Naive thymus-derived CD4-positive, alpha-beta T cell (primary cell): ENCODE results near the gene FGG. TPM values are rescaled to one million over a fixed set of nuclear protein-coding genes. Genes with fewer than 3 reads are reported as not detected.

Experiments
- ATAC-seq: fragments of 150-1000 bp; cut with Tn5 transposase; 2 replicates; pipeline ENCODE4 v1.10.0; 2021; ENCODE audit warnings: mild to moderate bottlenecking, moderate library complexity
- CTCF ChIA-PET: fragments of 350-600 bp; sonication (Branson Sonifier 250); formaldehyde crosslinking; loops from one replicate; lab custom pipeline; 2021; ENCODE audit warnings: antibody characterized with exemption; lab: Charles Lee
- POLR2A ChIA-PET: fragments of 350-600 bp; sonication (Branson Sonifier 250); formaldehyde crosslinking; loops from one replicate; lab custom pipeline; 2021; ENCODE audit warnings: antibody characterized with exemption, inconsistent platforms; lab: Charles Lee
- DNase-seq, 9 donors: peaks; one replicate each; pipeline versions ENCODE4 v3.0.0 to v3.0.0-alpha.2; 2020 to 2022; ENCODE audit warnings: mixed read lengths in 1 of 9
- H3K27ac ChIP-seq: one replicate; pipeline ENCODE4 v1.7.0; 2013; ENCODE audit warnings: mild to moderate bottlenecking, low read depth, low read length, moderate library complexity
- H3K27me3 ChIP-seq, 2 donors: one replicate each; pipeline ENCODE4 v1.7.0; 2013; ENCODE audit warnings: low read length in 2 of 2, mild to moderate bottlenecking in 2 of 2, moderate library complexity in 2 of 2; ENCODE audit not compliant: control insufficient read depth in 2 of 2, insufficient read depth in 2 of 2
- H3K36me3 ChIP-seq, 3 experiments: 1 replicate in 2 of 3; 2 replicates in 1 of 3; pipeline ENCODE4 v1.7.0; 2013; ENCODE audit warnings: low read length in 3 of 3, mild to moderate bottlenecking in 3 of 3, moderate library complexity in 1 of 3; ENCODE audit not compliant: insufficient read depth in 3 of 3, control insufficient read depth in 2 of 3
- H3K4me1 ChIP-seq, 2 donors: one replicate each; pipeline ENCODE4 v1.7.0; 2013; ENCODE audit warnings: low read length in 2 of 2, mild to moderate bottlenecking in 2 of 2, moderate library complexity in 1 of 2; ENCODE audit not compliant: control insufficient read depth in 2 of 2, insufficient read depth in 2 of 2
- H3K4me3 ChIP-seq: 2 replicates; pipeline ENCODE4 v1.7.0; 2013; ENCODE audit warnings: mild to moderate bottlenecking, low read length
- H3K9me3 ChIP-seq, 3 experiments: 1 replicate in 2 of 3; 2 replicates in 1 of 3; pipeline ENCODE4 v1.7.0; 2013; ENCODE audit warnings: low read length in 3 of 3; ENCODE audit not compliant: control insufficient read depth in 2 of 3
- H3K27ac Mint-ChIP-seq, 9 donors: one replicate each; pipeline ENCODE4 v1.8.0; 2020 to 2022; ENCODE audit warnings: mixed read lengths in 9 of 9, mild to moderate bottlenecking in 8 of 9, moderate library complexity in 5 of 9, inconsistent platforms in 2 of 9
- H3K27me3 Mint-ChIP-seq, 5 donors: one replicate each; pipeline ENCODE4 v1.8.0; 2021 to 2022; ENCODE audit warnings: mixed read lengths in 5 of 5, mild to moderate bottlenecking in 1 of 5
- H3K36me3 Mint-ChIP-seq, 5 donors: one replicate each; pipeline ENCODE4 v1.8.0; 2020 to 2022; ENCODE audit warnings: mixed read lengths in 5 of 5, mild to moderate bottlenecking in 3 of 5, inconsistent platforms in 1 of 5
- H3K4me1 Mint-ChIP-seq, 7 donors: one replicate each; pipeline ENCODE4 v1.8.0; 2020 to 2022; ENCODE audit warnings: mixed read lengths in 7 of 7, mild to moderate bottlenecking in 3 of 7, inconsistent platforms in 1 of 7
- H3K4me3 Mint-ChIP-seq, 10 donors: one replicate each; pipeline ENCODE4 v1.8.0; 2020 to 2022; ENCODE audit warnings: mild to moderate bottlenecking in 10 of 10, mixed read lengths in 10 of 10, moderate library complexity in 6 of 10, inconsistent platforms in 2 of 10
- H3K9me3 Mint-ChIP-seq, 11 donors: one replicate each; pipeline ENCODE4 v1.8.0; 2020 to 2022; ENCODE audit warnings: mixed read lengths in 11 of 11, mild to moderate bottlenecking in 4 of 11, inconsistent platforms in 1 of 11, moderate library complexity in 1 of 11
- intact Hi-C, 2 donors: fragments of 100-400 bp; cut with micrococcal nuclease; formaldehyde crosslinking; loops; one replicate each; pipeline ENCODE4 v1.15.1; 2023
- polyA plus RNA-seq, 2 donors: library from polyadenylated mRNA; unstranded; fragments of 300-500 nt; fragmentation: Illumina TruSeq; gene quantifications; one replicate each; pipeline ENCODE4 v1.2.3, GENCODE V29; 2021
- total RNA-seq, 6 experiments: library from RNA in 5 of 6; stranded (reverse) in 5 of 6; gene quantifications; 1 replicate in 5 of 6; 2 replicates in 1 of 6; pipeline ENCODE4 v1.2.3 and lab custom pipeline; 2021 to 2026

Gene FGG
- total and polyA plus RNA-seq, 7 experiments from 2014 or later: not detected

- Mint-ChIP-seq H3K4me3 (no peak within 1 kb of the TSS), H3K27me3 (peaks cover 7 to 33% (median 26%) of the 10 kb centered on the region in 5 donors), H3K4me1 (no peaks in the 10 kb centered on the region), H3K36me3 (no peaks in the 10 kb centered on the region), H3K9me3 (no peaks in the 10 kb centered on the region), H3K27ac (no peak within 1 kb of the TSS)
- intact Hi-C loops: no loop called here
- Histone ChIP-seq H3K4me1 (no peaks in the 10 kb centered on the region), H3K9me3 (no peaks in the 10 kb centered on the region), H3K4me3 (no peak within 1 kb of the TSS), H3K27ac (no peak within 1 kb of the TSS), H3K36me3 (no peaks in the 10 kb centered on the region), H3K27me3 (no peaks in the 10 kb centered on the region)
- ATAC-seq (no peak), DNase-seq (no peak)
- ChIA-PET CTCF (no interaction called here), POLR2A (no interaction called here)
Measured at GRCh38 chr4:154590329-154591006, 22.0 kb downstream of the FGG start, which contains the start of gene FGA. TSS of gene FGA (minus strand) at chr4:154590742. CDS start at chr4:154590687, 55 bp downstream.

- Histone ChIP-seq H3K36me3 (no peaks in the 10 kb centered on the region), H3K27ac (no peak overlapping the region), H3K4me1 (no peaks in the 10 kb centered on the region), H3K4me3 (no peak overlapping the region), H3K9me3 (no peaks in the 10 kb centered on the region), H3K27me3 (no peaks in the 10 kb centered on the region)
- Mint-ChIP-seq H3K4me3 (no peak overlapping the region), H3K4me1 (no peaks in the 10 kb centered on the region), H3K27ac (no peak overlapping the region), H3K36me3 (no peaks in the 10 kb centered on the region), H3K27me3 (peaks cover 7 to 39% (median 26%) of the 10 kb centered on the region in 5 donors), H3K9me3 (no peaks in the 10 kb centered on the region)
- POLR2A ChIA-PET: no interaction called here
- intact Hi-C loops: no loop called here
- CTCF ChIA-PET: no interaction called here
- DNase-seq: no peak
- ATAC-seq: no peak
Measured at GRCh38 chr4:154589296-154590197, 22.9 kb downstream of the FGG start.

GRCh38 chr4:154588198-154588597, 24.3 kb downstream of the FGG start:
- ChIA-PET CTCF (no interaction called here), POLR2A (no interaction called here)

GRCh38 chr4:154586296-154587033, 26.0 kb downstream of the FGG start:
- Histone ChIP-seq H3K36me3 (no peaks in the 10 kb centered on the region), H3K9me3 (no peaks in the 10 kb centered on the region), H3K4me1 (no peaks in the 10 kb centered on the region), H3K27me3 (no peaks in the 10 kb centered on the region), H3K4me3 (no peak overlapping the region), H3K27ac (no peak overlapping the region)
- Mint-ChIP-seq H3K27ac (no peak overlapping the region), H3K36me3 (no peaks in the 10 kb centered on the region), H3K4me1 (no peaks in the 10 kb centered on the region), H3K9me3 (no peaks in the 10 kb centered on the region), H3K4me3 (no peak overlapping the region), H3K27me3 (peaks cover 7 to 34% (median 27%) of the 10 kb centered on the region in 5 donors)
- POLR2A ChIA-PET: no interaction called here
- intact Hi-C loops: no loop called here
- CTCF ChIA-PET: no interaction called here
- DNase-seq (no peak), ATAC-seq (no peak)

More at GRCh38 chr4:154588198-154588597, 24.3 kb downstream of the FGG start:
- Mint-ChIP-seq H3K4me1 (no peaks in the 10 kb centered on the region), H3K36me3 (no peaks in the 10 kb centered on the region), H3K4me3 (no peak overlapping the region), H3K27me3 (peaks cover 7 to 39% (median 26%) of the 10 kb centered on the region in 5 donors), H3K9me3 (no peaks in the 10 kb centered on the region), H3K27ac (no peak overlapping the region)
- ATAC-seq (no peak), DNase-seq (no peak)
- H3K36me3 ChIP-seq: no peaks in the 10 kb centered on the region
- no peaks in the 10 kb centered on the region for H3K4me1 ChIP-seq
- intact Hi-C loops: no loop called here
- no peaks in the 10 kb centered on the region for H3K9me3 ChIP-seq
- no peak overlapping the region for H3K27ac ChIP-seq
- H3K27me3 ChIP-seq: no peaks in the 10 kb centered on the region
- no peak overlapping the region for H3K4me3 ChIP-seq

- ATAC-seq (no peak), DNase-seq (no peak)
- intact Hi-C loops: no loop called here
- no peaks in the 10 kb centered on the region for H3K9me3 Mint-ChIP-seq
- Histone ChIP-seq H3K9me3 (no peaks in the 10 kb centered on the region), H3K27me3 (no peaks in the 10 kb centered on the region), H3K4me3 (no peak overlapping the region), H3K36me3 (no peaks in the 10 kb centered on the region), H3K27ac (no peak overlapping the region), H3K4me1 (no peaks in the 10 kb centered on the region)
- CTCF ChIA-PET: interaction anchor here (0.6 kb wide), 1 partner anchor 1638 kb away, joined by 3 read pairs; no protein-coding TSS in a partner anchor
- H3K27ac Mint-ChIP-seq: no peak overlapping the region
- H3K4me3 Mint-ChIP-seq: no peak overlapping the region
- peaks cover 7 to 31% (median 27%) of the 10 kb centered on the region in 5 donors for H3K27me3 Mint-ChIP-seq
- POLR2A ChIA-PET: no interaction called here
- no peaks in the 10 kb centered on the region for H3K36me3 Mint-ChIP-seq
- H3K4me1 Mint-ChIP-seq: no peaks in the 10 kb centered on the region
Measured at GRCh38 chr4:154585369-154586018, 27.0 kb downstream of the FGG start.

GRCh38 chr4:154584259-154584658, 28.2 kb downstream of the FGG start:
- Histone ChIP-seq H3K9me3 (no peaks in the 10 kb centered on the region), H3K4me3 (no peak overlapping the region), H3K27me3 (no peaks in the 10 kb centered on the region), H3K27ac (no peak overlapping the region), H3K4me1 (no peaks in the 10 kb centered on the region), H3K36me3 (no peaks in the 10 kb centered on the region)
- Mint-ChIP-seq H3K4me3 (no peak overlapping the region), H3K27ac (no peak overlapping the region), H3K9me3 (no peaks in the 10 kb centered on the region), H3K4me1 (no peaks in the 10 kb centered on the region), H3K36me3 (no peaks in the 10 kb centered on the region), H3K27me3 (peaks cover 7 to 21% (median 19%) of the 10 kb centered on the region in 5 donors)
- no peak for DNase-seq
- no peak for ATAC-seq
- intact Hi-C loops: no loop called here
- ChIA-PET POLR2A (no interaction called here), CTCF (interaction anchor here (0.6 kb wide), 1 partner anchor 32 kb away, joined by 3 read pairs; no protein-coding TSS in a partner anchor)
